A549 (cell line): ENCODE measurements around the gene CDCA7. TPM values are rescaled to one million over a fixed set of nuclear protein-coding genes. Genes with fewer than 3 reads are reported as not detected.
A peak's percentile ranks its signal among the peaks of the same experiment; 100 is the strongest.

Experiments used
- ATAC-seq, 2 experiments: fragments of 200-7000 bp in 1 of 2; fragments of >200 bp in 1 of 2; cut with Nextera tagmentation in 1 of 2; cut with Tn5 transposase in 1 of 2; 3 replicates each; pipeline versions ENCODE4 v1.8.0 to v1.9.1; 2018 to 2020; ENCODE audit warnings: mild to moderate bottlenecking in 1 of 2, moderate library complexity in 1 of 2
- CTCF ChIA-PET: fragments of 300-600 bp; sonication (Branson Sonifier 250); formaldehyde crosslinking; extraction: SDS; loops from one replicate; lab custom pipeline; 2021; ENCODE audit warnings: antibody characterized with exemption, inconsistent platforms; lab: Yijun Ruan, JAX
- POLR2A ChIA-PET: fragments of 350-600 bp; formaldehyde crosslinking; extraction: SDS; loops from one replicate; lab custom pipeline; 2021; ENCODE audit warnings: antibody characterized with exemption, inconsistent platforms; lab: Yijun Ruan, JAX
- DNase-seq, 2 experiments: peaks; one replicate each; pipeline versions ENCODE4 v3.0.0 to v3.0.0-alpha.2; 2011 to 2016; ENCODE audit warnings: low read depth in 1 of 2, low spot score in 1 of 2
- FAIRE-seq: peaks from 2 replicates; lab custom pipeline; 2011; peaks lifted over from hg19 to GRCh38; lab: Jason Lieb, UNC
- H3K27ac ChIP-seq, 2 experiments: fragments of >200 bp; sonication (Bioruptor Twin); formaldehyde crosslinking; 3 replicates each; pipeline ENCODE4 v1.5.1; 2016 to 2017
- H3K4me1 ChIP-seq: fragments of >200 bp; sonication (Bioruptor Twin); formaldehyde crosslinking; 3 replicates; pipeline ENCODE4 v1.6.1; 2016
- H3K4me2 ChIP-seq: fragments of >200 bp; sonication (Bioruptor Twin); formaldehyde crosslinking; 3 replicates; pipeline ENCODE4 v1.6.1; 2016
- H3K4me3 ChIP-seq: fragments of >200 bp; sonication (Bioruptor Twin); formaldehyde crosslinking; 3 replicates; pipeline ENCODE4 v1.5.1; 2016
- H3K9me3 ChIP-seq: fragments of >200 bp; sonication (Bioruptor Twin); formaldehyde crosslinking; 3 replicates; pipeline ENCODE4 v1.6.1; 2016
- CEBPB ChIP-seq, 2 experiments: fragments of >200 bp in 1 of 2; sonication (Bioruptor Twin) in 1 of 2; formaldehyde crosslinking in 1 of 2; IDR thresholded peaks; 2 replicates each; pipeline ENCODE4 v1.6.1; 2012 to 2016
- CTCF ChIP-seq: fragments of >200 bp; sonication (Bioruptor Twin); formaldehyde crosslinking; IDR thresholded peaks from 3 replicates; pipeline ENCODE4 v1.5.1; 2016
- FOXS1 ChIP-seq: fragments of 250-450 bp; sonication (Bioruptor Pico); IDR thresholded peaks from 2 replicates; pipeline ENCODE4 v1.5.0; 2020; ENCODE audit warnings: mild to moderate bottlenecking, moderate library complexity
- HES2 ChIP-seq: fragments of >200 bp; sonication (Bioruptor Twin); formaldehyde crosslinking; IDR thresholded peaks from 2 replicates; pipeline ENCODE4 v1.6.1; 2016
- HEYL ChIP-seq: fragments of 250-450 bp; sonication (Bioruptor Pico); IDR thresholded peaks from 2 replicates; pipeline ENCODE4 v1.8.0; 2021; ENCODE audit warnings: mild to moderate bottlenecking, moderate library complexity
- HOXA7 ChIP-seq: fragments of 250-450 bp; sonication (Bioruptor Pico); IDR thresholded peaks from 2 replicates; pipeline ENCODE4 v1.5.0; 2020; ENCODE audit warnings: mild to moderate bottlenecking, moderate library complexity
- HOXB5 ChIP-seq: fragments of 250-450 bp; sonication (Bioruptor Pico); IDR thresholded peaks from 2 replicates; pipeline ENCODE4 v1.5.0; 2020; ENCODE audit warnings: mild to moderate bottlenecking, moderate library complexity
- KDM1A ChIP-seq: fragments of 200-600 bp; sonication (generic); IDR thresholded peaks from 2 replicates; pipeline ENCODE4 v1.6.1; 2016; ENCODE audit warnings: low read depth, mild to moderate bottlenecking
- MAFK ChIP-seq: fragments of 450-650 bp; IDR thresholded peaks from 2 replicates; pipeline ENCODE4 v1.6.1; 2014; ENCODE audit not compliant: partially characterized antibody
- MAZ ChIP-seq: fragments of 150-350 bp; IDR thresholded peaks from 2 replicates; pipeline ENCODE4 v1.6.1; 2014; ENCODE audit warnings: antibody characterized with exemption, low read depth, low read length, borderline replicate concordance
- RAD21 ChIP-seq, 2 experiments: fragments of >200 bp in 1 of 2; sonication (Bioruptor Twin) in 1 of 2; formaldehyde crosslinking in 1 of 2; IDR thresholded peaks in 1 of 2; conservative IDR thresholded peaks in 1 of 2; 2 replicates in 1 of 2; 3 replicates in 1 of 2; pipeline ENCODE4 v1.6.1; 2012 to 2018; ENCODE audit warnings: inconsistent platforms in 1 of 2
- SMC3 ChIP-seq: fragments of >200 bp; sonication (Bioruptor Twin); formaldehyde crosslinking; IDR thresholded peaks from 3 replicates; pipeline ENCODE4 v1.6.1; 2018; ENCODE audit warnings: inconsistent platforms
- SREBF2 ChIP-seq: fragments of 450-650 bp; IDR thresholded peaks from 2 replicates; pipeline ENCODE4 v1.6.1; 2014; ENCODE audit warnings: mild to moderate bottlenecking, moderate library complexity
- ZNF302 ChIP-seq: fragments of 250-450 bp; sonication (Bioruptor Pico); IDR thresholded peaks from 2 replicates; pipeline ENCODE4 v1.9.0; 2021; ENCODE audit warnings: inconsistent platforms, mild to moderate bottlenecking, moderate library complexity
- WGBS: methylation state at CpG from one replicate; pipeline ENCODE4 v1.1.6; 2017; ENCODE audit errors: missing lambda C conversion rate; 5-methylcytosine and 5-hydroxymethylcytosine counted together
- polyA plus RNA-seq, 4 experiments: library from polyadenylated mRNA; depleted of rRNA in 3 of 4; stranded (reverse); fragments of >200 nt; fragmentation: RNase III in 1 of 4; extraction: RNeasy Plus Mini Kit Qiagen cat#74134 plus additional on column Dnase treatment in 1 of 4; gene quantifications; 2 replicates in 3 of 4; 3 replicates in 1 of 4; pipeline ENCODE4 v1.2.3, GENCODE V29; 2011 to 2017
- TF ChIP-seq, protein P1 (sequence below): IDR thresholded peaks from 2 replicates; pipeline ENCODE4 v1.6.1; 2012; ENCODE audit warnings: low read depth, borderline replicate concordance

Gene CDCA7
- polyA plus RNA-seq, 2 of the 4 experiments (the other 2 are of a cell fraction), result 39.4 to 93.5 TPM

DNA sequence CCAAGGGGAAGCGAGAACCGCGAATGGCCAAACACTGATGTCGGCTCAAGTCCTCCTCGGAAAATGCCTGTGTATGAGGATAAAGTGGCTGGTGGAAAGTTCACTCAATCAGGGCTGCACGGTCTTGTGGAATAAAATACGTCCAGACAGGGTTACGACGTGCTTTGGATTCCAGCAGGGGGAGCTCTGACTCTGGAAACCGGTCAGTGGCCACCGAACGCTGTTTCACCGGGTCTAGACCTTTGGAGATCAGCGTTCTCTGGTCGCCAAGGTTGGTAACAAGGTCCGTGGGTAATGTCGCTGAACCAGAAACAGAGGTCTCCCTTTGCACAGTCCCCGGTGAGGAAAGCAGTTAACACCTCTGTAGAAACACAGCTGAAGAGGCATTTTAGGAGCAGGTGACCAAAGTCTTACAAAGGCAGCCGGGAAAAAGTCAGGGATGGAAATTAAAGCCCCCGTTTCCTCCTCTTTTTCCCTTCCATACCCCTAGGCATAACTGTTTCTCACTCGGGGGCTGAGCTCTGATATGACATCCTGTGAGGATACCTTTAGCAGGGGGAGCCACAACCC is 47.8 kb downstream of the CDCA7 start:
- Histone ChIP-seq H3K27ac (peak overlapping the region; percentile 70 to 80), H3K4me1 (peaks cover 17% of the 10 kb centered on the region; the same call in 2 of the 3 replicates), H3K9me3 (no peaks in the 10 kb centered on the region), H3K4me2 (peak overlapping the region; percentile 98), H3K4me3 (peak overlapping the region; percentile 43)
- WGBS, result 4% methylated on average over 21 of the region's 21 CpGs
- ChIA-PET POLR2A (interaction anchor here (2.6 kb wide), 1 partner anchor 46 kb away, joined by 14 read pairs; no protein-coding TSS in a partner anchor), CTCF (interaction anchor here (0.6 to 10.3 kb wide), 56 partner anchors 8 to 948 kb away, joined by 3 to 121 read pairs (median 4); partner anchors contain the start of gene CDCA7)
- peak; percentile 95 to 98 for ATAC-seq
- DNase-seq, result peak; percentile 81 to 86
- no peak for FAIRE-seq
- TF ChIP-seq FOXS1 (CRISPR knock-in tag) (no peak), RAD21 (conservative IDR thresholded peaks at IDR 0.05 in 1 of 2, IDR thresholded peaks at IDR 0.05 in 1 of 2) (peak; percentile 99), CTCF (peak; percentile 94), SMC3 (peak; percentile 97)
- TF ChIP-seq, protein P1, sequence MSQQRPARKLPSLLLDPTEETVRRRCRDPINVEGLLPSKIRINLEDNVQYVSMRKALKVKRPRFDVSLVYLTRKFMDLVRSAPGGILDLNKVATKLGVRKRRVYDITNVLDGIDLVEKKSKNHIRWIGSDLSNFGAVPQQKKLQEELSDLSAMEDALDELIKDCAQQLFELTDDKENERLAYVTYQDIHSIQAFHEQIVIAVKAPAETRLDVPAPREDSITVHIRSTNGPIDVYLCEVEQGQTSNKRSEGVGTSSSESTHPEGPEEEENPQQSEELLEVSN, result peak; percentile 37; the same call in 1 of the 2 replicates

DNA sequence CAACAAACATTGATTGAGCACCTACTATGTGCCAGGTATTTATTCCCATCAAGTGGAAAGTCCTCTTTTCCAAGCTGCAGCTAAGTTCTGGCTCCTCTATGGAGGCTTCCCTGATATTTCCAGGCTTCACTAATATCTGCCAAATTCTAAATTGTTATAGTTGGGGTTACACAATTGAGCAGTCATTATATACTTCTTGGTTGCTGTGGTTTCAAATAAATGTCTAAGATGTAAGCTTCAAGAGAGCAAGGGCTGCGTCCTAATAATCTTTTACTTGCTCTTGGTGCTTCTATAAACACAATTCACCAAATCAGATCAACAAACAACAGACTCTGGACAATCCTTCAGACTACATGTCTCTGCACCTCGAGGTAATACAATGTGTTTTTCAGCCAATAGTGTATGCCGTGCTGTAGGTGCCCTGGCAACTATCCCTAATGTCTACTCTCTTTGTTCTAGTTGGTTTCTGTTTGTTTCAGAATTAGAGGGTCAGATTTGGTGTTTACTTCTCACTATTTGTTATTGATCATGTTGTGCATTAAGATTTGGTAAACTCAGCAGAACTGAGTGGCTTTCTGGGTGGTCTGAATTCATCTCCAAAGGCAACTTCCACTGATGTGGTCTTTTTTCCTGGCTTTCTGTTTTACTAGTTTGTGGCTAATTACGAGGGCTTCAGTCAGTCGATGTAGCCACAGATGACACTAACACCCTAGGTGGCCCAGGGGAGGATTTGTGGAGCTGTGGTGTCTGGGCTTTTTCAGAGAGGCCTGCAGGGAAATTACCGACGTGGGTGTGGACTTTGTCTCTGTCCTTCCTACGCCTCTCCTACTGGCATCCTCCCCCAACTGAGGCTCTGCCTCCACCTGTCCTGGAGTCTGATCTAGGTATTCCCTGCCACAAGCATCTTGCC is 50.4 kb downstream of the CDCA7 start:
- Histone ChIP-seq H3K4me2 (no peak overlapping the region), H3K4me1 (peaks cover 17% of the 10 kb centered on the region; the same call in 2 of the 3 replicates), H3K4me3 (no peak overlapping the region), H3K9me3 (no peaks in the 10 kb centered on the region), H3K27ac (no peak overlapping the region)
- ChIA-PET CTCF (interaction anchor here (1.3 to 10.3 kb wide), 2 partner anchors 46 to 936 kb away, joined by 4 to 121 read pairs; no protein-coding TSS in a partner anchor), POLR2A (no interaction called here)
- ATAC-seq, result no peak
- no peak for DNase-seq
- TF ChIP-seq HEYL, result no peak
- no peak for FAIRE-seq
- WGBS, result 67% methylated on average over 8 of the region's 8 CpGs

DNA sequence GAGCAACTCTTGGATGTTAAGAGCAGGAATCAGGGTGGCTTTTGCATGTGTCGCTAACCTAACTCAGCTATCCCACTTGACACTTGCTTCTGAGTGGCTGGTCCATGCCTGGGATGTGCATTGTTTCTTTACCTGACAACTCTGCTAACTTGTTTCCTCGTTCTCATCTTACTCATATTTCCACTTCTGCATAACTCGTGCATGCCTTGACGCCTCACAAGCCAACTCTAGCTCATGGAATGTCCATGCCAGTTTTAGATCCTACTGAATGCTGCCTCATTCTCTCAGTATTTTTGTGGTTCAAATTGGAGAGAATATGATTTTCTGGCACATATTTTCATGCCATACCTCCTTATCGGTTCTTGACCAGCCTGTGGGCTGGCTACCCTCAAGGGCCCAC is 52.5 kb downstream of the CDCA7 start:
- H3K9me3 ChIP-seq, result no peaks in the 10 kb centered on the region
- ChIA-PET POLR2A (no interaction called here), CTCF (interaction anchor here (1.0 to 10.3 kb wide), 5 partner anchors 21 to 937 kb away, joined by 3 to 121 read pairs (median 4); no protein-coding TSS in a partner anchor)
- no peak for FAIRE-seq
- no peak for TF ChIP-seq CTCF
- no peak for TF ChIP-seq CEBPB (IDR thresholded peaks at IDR 0.05)
- no peak for TF ChIP-seq SREBF2
- 74% methylated on average over 5 of the region's 5 CpGs for WGBS
- no peak overlapping the region for H3K4me3 ChIP-seq
- peaks cover 4% of the 10 kb centered on the region; the same call in 1 of the 3 replicates for H3K4me1 ChIP-seq
- H3K4me2 ChIP-seq, result no peak overlapping the region
- H3K27ac ChIP-seq, result no peak overlapping the region
- DNase-seq, result no peak
- ATAC-seq, result no peak

DNA sequence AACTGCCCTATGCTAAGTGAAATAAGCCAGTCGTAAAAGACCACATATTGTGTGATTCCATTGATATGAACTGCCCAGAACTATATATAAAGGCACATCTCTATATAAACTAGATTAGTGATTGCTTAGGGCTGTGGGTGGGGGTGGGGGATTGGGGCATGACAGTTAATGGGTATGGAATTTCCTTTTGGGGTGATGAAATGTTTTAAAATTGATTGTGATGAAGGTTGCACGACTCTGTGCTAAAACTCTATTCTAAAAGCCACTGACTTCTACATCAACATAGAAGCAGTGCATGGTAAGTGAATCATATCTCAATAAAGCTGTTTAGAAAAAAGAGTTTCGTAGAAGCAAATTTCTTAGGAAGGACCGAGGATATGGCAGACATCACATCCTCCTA is 53.0 kb downstream of the CDCA7 start:
- Histone ChIP-seq H3K4me3 (no peak overlapping the region), H3K4me2 (no peak overlapping the region), H3K27ac (no peak overlapping the region), H3K4me1 (0 out of 3 replicates have a peak, but pooled peaks cover 3% of the 10 kb centered on the region), H3K9me3 (no peaks in the 10 kb centered on the region)
- no peak for TF ChIP-seq HOXB5 (CRISPR knock-in tag)
- no peak for TF ChIP-seq CEBPB (IDR thresholded peaks at IDR 0.05)
- no peak for TF ChIP-seq RAD21 (conservative IDR thresholded peaks at IDR 0.05 in 1 of 2, IDR thresholded peaks at IDR 0.05 in 1 of 2)
- no peak for TF ChIP-seq HOXA7 (CRISPR knock-in tag)
- no peak for TF ChIP-seq KDM1A
- TF ChIP-seq HES2, result no peak
- TF ChIP-seq ZNF302, result no peak
- no peak for TF ChIP-seq HEYL
- no peak for TF ChIP-seq MAFK
- TF ChIP-seq MAZ, result no peak
- WGBS, result 63% methylated on average over 4 of the region's 4 CpGs
- FAIRE-seq (no peak), ATAC-seq (no peak), DNase-seq (no peak)
- ChIA-PET CTCF (interaction anchor here (1.4 to 10.3 kb wide), 3 partner anchors 43 to 934 kb away, joined by 3 to 121 read pairs (median 9); no protein-coding TSS in a partner anchor), POLR2A (no interaction called here)
